Stimulated activated CD8-positive, alpha-beta memory T cell treated with anti-CD3 and anti-CD28 coated beads, Interleukin-4, amount 100 ng/mL, for 48 hours (primary cell): ENCODE results near the gene WDR62.
"Not testable (repeated sequence)": the region's sequence is repeated elsewhere in the genome, so short reads cannot be mapped to it uniquely, and the experiment has no call there.

Experiments
- DNase-seq: peaks from one replicate; pipeline ENCODE4 v3.0.0-alpha.2; 2020

The WDR62 gene

DNA sequence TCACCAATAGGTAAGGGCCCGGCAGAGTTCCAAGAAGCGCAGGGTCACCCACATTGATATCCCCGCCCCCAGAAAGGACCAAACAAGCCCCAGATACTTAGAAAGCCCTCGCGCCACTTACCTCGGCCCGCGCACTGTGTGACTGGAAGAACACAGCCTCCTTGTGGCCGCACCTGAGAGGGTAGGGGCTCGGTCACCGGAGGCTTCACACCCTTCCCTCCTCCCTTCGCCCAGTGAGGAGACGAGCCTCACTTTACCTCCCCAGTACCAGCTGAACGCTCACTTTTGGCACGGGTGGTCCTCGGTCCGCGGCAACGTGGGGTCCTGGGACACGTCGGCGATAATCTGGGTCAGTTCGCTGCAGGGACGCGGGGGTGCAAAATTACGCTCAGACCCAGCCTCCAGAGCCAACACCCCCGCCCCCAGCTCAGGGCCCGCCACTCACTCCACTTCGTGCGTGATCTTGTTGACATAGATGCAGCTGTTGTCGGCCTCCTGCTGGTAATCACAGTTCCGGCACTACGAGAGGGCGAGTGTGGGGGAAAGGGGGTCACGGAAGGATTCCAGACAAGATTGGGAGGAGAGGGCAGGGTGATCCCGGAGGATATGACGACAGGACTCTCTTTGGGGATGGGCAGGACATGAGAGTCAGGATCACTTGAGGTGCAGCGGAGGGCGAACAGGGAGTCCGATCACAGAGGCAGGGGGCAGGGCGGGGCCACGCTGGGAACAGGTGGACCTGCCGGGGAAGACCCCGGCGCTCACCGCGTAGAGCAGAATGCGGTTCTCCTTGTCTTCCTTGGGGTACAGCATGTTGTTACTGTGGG is 59.4 kb downstream of the WDR62 start:
- DNase-seq = no peak

DNA sequence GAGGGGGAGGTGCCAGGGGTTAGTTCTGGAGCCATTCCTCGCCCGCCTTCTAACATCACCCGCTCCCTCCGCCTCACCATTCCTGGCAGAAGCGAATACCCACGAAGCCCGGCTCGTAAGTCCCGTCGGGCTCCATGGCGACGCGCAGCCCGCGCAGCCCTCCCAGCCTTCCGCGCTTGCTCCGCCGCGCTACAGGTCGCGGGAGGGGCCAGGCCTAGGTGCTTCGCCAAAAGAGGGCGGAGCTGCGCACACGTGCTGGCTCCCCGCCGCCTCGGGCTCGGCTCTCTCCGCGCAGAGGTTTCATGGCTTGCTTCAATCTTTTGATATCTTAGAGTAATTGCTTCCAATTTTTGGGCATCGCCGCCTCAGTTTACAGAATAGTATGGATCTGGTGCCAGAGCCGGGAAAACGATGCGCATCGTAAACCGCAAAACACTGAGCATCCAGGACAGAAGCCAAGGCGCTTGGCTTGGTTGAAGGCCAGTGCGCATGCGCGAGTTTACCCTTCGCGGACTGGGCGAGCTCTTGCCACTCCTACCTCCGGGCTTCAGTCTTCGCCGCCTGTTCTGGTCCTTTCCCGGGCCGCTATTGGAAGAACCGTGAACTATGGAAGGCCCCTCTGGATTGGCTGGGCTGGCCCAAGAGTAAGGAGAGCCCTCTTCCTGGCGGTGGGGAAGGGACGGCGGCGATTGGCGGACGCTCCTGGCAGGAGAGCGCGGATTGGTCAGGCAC is 60.2 kb downstream of the WDR62 start, which contains the start of gene POLR2I:
Gene POLR2I (minus strand): TSS at position 155 of the 732 bp plus-strand sequence. CDS start 19 bp downstream, at position 136.
- peak; percentile 99 for DNase-seq

DNA sequence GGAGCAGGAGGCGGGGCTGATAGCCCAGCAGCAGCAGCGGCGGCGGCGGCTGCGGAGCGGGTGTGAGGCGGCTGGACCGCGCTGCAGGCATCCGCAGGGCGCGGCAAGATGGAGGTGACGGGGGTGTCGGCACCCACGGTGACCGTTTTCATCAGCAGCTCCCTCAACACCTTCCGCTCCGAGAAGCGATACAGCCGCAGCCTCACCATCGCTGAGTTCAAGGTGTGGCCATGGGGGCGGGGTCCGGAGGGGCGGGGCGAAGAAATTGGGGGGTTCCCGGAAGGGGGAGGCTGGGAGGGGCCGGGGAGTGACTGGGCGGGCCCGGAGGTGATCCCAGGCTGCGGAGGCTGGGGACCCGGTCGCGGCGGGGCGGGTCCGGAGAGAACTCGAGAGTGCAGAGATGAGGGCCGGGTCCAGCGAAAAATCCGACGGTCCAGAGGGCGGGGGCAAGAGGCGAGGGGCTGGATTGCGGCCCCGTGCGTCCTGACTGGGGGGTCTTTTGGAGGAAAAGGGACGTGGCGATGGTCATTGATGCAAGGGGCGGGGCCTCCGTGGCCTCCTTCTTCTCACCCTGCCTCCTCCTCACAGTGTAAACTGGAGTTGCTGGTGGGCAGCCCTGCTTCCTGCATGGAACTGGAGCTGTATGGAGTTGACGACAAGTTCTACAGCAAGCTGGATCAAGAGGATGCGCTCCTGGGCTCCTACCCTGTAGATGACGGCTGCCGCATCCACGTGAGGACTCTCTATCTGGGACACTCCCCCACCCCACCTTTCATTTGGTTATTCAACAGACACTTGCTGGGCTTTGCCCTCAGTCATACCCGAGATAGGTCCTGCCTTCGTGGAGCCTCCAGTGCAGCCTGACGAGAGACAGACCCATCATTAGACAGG is 61.0 kb downstream of the WDR62 start, which contains the start of gene TBCB:
Gene TBCB (plus strand): TSS at position 16 of the 891 bp plus-strand sequence. CDS start 93 bp downstream, at position 109.
- DNase-seq = peak; percentile 93

DNA sequence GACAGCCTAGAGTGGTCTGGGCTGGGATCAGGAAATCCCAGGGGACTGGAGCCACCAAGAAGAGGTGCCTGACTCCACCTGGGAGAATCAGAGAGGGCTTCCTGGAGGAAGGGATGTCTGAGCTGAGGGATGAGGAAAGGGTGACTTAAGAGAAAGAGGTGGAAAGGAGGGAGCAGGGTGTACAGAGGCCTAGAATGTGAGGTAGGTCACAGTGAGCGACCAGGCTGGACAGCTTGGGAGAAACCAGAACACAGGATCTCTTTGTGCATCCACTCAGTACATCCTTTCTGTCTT is 61.6 kb downstream of the WDR62 start:
- no peak for DNase-seq

DNA sequence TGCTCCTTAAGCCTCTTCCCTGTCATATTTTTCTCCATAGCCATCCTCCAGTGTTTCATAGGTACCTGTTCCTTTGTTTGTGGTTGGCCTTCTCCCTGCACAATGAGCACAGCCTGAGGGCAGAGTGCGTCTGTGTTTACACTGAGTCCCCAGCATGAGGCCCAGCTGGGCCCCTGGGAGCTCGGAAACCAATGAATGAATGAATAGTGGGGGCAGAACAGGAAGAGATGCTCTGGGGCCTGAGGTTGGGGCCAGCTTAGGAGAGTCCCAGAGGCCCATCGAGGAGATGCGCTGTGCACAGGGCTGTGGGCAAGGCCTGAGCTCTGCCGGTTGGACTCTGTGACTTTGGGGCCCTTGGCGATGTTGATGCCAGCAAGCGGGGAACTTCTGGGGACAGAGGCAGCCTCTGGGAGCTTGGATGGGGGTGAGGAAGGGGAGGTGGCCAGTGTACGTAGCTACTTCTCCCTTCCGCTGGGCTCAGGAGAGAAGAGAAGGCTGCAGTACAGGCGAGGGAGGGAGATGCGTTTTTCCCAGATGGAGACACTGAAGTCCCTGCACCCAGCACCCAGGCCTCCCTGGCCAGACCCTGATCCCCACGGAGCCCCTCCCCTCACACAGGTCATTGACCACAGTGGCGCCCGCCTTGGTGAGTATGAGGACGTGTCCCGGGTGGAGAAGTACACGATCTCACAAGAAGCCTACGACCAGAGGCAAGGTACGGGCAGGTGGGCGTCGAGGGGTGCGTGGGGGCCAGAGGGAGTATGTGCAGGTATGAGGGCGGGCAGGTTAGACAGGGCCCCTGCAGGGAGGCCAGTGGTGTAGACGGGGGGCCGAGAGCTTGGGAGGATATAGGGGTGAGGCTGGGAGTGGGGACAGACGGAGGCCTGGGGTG is 65.6 kb downstream of the WDR62 start:
- no peak for DNase-seq

DNA sequence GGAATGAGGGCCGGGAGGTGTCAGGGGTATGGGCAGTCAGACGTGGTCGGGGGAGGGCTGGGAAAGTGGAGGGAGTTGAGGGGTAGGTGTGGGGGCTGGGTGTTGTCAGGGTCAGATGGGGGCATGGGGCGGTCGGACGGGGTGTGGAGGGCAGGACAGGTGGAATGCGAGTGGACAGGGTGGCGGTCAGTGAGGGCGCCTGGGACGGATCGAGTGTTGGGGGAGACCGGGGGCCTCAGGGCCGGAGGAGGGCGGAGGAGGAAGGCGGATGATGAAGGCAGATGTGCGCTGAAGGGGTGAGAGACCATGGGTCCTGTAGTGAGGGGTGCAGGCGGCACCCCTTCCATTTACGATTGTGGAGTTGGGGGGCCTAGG is 66.3 kb downstream of the WDR62 start:
- DNase-seq = no peak

DNA sequence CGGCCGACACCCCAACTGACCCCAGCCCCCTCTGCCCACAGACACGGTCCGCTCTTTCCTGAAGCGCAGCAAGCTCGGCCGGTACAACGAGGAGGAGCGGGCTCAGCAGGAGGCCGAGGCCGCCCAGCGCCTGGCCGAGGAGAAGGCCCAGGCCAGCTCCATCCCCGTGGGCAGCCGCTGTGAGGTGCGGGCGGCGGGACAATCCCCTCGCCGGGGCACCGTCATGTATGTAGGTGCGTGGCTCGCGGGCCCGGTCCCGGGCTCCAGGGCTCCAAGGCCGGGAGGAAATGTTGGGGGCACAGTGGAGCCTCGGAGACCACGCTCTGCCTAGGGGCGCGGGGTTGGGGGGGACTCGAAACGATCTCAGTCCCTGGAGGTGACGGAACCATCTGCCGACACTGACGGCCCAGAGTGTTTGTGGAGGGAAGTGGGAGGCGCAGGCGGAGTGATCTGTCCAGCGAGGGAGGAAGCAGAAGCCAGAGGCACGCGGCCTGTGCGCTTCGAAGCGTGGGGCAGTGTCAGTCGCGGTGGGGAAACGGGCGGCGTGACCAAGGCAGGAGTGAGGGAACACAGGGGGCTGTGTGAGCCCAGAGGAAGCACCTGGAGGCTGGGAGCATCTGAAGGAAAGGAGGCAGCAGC is 66.9 kb downstream of the WDR62 start:
- no peak for DNase-seq

DNA sequence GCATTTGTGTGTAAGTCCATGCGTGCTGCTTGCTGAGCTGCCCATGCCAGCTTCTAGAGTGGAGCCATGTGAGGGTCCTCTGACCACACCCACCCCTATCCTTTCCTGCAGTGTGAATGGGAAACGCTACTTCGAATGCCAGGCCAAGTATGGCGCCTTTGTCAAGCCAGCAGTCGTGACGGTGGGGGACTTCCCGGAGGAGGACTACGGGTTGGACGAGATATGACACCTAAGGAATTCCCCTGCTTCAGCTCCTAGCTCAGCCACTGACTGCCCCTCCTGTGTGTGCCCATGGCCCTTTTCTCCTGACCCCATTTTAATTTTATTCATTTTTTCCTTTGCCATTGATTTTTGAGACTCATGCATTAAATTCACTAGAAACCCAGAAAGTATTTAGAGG is 70.9 kb downstream of the WDR62 start:
- no peak for DNase-seq

DNA sequence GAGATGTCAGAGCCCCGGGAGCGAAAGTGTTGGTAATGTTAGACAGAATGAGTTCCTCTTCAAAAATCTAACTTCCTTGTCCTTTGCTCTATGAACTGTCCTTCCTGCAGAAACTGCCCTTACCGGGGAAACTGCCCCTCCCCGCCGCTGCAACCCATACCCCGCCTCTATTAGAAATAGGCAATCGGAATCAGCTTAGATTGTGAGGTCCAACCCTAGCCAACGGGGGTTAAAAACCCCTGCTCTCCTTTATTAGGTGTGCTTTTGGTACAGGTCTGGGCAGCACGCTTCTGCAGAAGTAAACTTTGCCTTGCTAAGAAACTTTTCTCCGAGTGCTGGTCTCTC is 73.7 kb downstream of the WDR62 start:
- DNase-seq = no peak

DNA sequence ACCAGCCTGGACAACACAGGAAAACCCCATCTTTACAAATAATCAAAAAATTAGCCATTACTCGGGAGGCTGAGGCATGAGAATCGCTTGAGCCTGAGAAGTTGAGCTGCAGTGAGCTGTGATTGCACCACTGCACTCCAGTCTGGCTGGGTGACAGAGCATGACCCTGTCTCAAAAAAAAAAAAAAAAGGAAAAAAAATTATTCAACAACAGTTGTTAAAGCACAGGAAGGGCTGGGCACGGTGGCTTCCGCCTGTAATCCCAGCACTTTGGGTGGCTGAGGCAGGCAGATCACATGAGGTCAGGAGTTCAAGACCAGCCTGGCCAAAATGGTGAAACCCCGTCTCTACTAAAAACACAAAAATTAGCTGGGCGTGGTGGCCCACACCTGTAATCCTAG is 76.5 kb downstream of the WDR62 start:
- DNase-seq = not testable (repeated sequence)

DNA sequence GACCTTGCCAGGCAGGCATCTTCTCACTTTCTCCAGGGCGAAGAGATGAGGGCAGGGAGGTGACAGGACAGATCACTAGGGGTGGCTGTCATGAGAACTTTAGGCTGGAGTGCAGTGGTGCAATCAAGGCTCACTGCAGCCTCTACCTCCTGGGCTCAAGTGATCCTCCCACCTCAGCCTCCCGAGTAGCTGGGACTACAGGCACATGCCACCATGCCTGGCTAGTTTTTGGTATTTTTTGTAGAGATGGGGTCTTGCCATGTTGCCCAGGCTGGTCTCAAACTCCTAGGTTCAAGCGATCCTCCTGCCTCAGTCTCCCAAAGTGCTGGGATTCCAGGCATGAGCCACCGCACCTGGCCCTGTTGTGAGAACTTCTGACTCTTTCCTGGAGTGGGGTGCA is 80.2 kb downstream of the WDR62 start:
- DNase-seq = not testable (repeated sequence)

DNA sequence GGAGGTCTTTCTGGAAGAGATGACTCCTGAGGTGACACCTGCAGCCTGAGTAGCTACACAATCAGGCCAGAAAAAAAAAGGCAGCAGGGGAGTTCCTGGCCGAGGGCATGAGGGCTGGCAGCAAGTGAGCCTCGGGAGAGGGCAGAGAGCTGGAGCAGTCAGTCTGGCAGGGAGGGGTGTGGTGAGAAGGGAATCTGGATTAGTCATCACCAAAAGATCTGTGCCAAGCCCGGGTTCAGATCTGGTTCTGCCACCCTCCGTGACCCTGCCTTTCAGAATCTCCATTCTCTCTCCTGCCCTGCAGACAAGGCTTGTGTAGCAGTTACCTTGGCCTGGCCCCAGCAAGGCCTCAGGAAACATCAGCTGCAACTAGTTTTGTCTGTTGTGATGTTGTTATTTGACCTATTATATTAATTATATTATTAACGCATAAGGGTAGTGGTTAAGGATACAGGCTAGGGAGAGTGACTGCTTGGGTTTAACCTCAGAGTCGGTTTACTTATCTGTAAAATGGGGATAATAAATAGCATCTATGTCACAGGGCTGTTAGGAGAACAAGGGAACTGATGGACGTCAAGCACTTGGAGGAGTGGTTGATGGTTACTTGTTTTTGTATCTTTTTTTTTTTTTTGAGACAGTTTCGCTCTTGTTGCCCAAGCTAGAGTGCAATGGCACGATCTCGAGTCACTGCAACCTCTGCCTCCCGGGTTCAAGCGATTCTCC is 82.4 kb downstream of the WDR62 start:
- no peak for DNase-seq

DNA sequence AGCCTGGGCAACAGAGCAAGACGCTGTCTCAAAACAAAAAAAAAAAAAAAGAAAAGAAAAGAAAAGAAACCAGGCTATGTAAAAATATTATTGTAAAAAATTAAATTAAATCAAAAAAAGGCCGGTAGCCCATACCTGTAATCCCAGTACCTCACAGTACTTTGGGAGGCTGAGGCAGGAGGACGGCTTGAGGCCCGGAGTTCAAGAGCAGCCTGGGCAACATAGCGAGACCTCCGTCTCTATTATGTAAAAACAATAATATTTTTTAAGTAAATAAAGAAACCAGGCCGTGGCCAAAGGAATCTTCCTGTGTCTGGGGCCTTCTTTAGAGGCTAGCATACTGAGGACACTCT is 84.4 kb downstream of the WDR62 start:
- no peak for DNase-seq

DNA sequence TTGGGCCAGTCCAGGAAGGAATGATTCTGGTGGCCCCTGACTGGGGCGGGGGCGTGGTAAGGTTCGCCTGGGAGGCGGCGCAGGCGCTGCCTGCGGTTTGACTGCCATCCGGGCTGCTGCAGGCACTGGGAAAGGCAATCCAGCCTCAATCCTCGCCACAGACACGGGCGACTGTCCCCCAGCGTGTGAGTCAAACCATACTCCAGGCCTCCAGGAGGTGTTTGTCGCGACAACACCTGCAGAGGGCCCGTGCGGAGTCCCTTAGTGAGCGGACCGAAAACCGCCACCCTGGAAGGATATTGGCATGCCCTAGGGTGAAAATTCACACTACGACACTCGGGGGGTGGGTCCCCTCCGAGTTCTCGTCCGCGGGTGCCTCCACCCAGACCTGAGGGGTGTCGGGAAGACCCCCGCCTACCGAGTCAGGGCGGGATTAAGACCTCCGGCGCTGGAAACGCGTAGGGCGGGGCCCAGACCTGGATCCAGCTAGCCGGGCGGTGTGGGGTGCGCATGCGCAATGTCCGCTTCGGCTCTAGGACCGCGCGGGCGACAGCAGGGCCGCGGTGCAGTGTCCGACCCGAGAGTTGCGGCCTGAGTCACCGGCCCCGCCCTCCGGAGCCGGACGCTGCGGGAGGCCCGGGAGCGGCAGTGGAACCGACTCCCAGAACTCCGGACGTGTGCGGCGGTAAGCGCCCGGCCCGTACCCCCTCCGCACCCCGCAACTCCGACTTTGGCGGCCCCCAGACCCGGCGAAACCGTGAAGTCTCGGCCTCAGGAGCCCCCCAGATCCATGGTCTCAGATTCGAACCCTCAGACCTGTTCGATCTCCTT is 85.0 kb downstream of the WDR62 start, which contains the start of gene CAPNS1:
Gene CAPNS1 (plus strand): TSS at position 594 of the 831 bp plus-strand sequence. CDS start 946 bp downstream, outside the sequence.
- peak; percentile 96 for DNase-seq

DNA sequence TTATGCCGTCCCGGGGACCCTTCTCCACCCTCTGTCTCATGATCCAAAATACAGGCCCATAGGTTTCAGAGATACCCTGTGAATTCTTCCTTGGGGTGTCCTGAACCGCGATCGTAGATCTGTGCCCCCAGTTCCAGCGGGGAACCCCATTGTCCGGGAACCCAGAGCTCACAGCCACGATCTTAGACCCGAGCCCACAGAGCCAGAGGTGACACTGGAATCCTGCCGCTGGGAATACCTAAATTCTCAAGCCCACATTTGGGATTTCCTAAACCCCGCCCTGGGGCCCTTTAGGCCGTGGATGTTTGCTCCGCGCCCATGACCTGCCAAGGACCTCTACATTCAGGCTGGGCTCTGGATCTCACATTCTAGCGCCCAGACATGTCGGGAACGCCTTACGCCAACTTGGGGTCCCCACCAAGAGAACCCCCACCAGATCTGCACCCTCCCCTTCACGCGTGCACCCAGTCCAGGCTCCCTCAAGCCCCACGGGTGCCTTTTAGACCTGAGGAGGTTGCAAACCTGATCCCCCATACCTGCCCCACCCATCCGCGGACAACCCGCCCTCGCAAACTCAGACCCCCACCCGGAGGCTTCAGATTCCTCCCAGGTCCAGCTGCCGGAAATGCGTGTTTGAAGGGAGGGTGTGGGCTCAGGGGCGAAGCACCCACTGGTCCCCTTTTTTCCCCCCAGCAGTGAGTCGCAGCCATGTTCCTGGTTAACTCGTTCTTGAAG is 85.8 kb downstream of the WDR62 start:
- peak; percentile 70 for DNase-seq

DNA sequence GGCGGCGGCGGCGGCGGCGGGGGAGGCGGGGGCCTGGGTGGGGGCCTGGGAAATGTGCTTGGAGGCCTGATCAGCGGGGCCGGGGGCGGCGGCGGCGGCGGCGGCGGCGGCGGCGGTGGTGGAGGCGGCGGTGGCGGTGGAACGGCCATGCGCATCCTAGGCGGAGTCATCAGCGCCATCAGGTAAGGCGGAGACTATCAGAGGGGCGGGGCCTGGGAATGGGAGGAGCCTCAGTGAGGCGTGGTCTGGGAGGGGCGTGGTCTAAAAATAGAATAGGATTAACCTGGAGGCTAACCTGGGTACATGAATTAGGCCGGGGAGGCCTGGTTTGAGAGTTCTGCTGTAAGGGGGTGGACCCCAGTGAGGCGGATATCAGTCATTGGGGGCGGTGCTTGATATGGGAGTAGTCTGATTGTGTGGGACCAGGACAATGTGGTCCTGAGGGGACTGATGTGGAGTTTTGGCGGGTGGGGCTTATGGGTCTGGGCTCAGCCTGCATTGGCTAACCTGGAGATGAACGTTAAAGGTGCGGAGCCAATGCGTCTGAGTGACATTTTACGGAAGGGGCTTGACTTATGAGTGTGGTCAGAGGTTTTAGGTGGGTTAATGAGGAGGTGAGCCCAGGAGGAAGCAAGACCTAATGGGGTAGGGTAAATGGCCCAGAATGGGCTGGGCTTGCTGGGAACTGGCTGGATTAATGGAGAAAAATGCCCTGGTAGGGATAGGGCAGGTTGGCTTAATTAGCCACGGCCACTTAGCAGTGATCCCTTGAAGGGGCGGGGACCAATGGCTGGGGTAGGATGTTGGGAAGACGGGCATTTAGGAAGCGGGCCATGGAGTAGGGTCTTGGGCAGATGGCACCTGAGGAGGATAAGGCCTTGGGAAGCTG is 86.6 kb downstream of the WDR62 start:
- DNase-seq = peak; percentile 98

DNA sequence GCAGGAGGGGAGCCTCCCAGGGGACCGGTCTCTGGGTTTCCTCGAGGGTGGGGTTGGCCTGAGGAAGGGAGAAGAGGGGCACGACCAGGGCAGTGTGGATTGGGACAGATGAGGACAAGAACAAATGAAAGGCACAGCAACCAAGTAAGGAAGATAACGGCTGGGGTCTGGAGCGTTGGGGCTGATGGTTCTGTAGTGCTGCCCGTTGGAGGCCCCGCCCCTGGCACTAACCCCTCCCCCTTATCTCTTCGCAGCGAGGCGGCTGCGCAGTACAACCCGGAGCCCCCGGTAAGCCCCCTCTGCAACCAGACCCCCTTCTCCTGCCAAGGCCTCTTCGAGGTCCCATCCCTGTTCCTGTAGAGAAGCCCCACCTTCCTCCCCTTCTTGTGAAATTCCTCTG is 87.3 kb downstream of the WDR62 start:
- no peak for DNase-seq

DNA sequence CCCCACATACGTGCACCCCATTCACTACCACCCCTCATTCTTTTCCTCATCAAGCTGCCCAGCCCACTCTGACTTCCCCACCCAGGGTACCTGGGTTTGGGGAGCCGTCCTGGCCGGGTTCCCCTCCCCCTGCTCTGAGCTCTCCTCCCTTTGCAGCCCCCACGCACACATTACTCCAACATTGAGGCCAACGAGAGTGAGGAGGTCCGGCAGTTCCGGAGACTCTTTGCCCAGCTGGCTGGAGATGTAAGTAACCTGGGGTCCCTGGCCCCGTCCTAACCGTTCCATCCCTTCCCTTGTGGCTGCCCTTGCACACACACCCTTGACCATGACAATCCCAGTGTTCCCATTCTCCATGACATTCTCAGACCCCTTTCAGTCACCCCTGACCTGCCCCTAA is 87.8 kb downstream of the WDR62 start:
- DNase-seq = no peak
